ENCODE measurements around the gene ADAM22. TPM values are rescaled to one million over a fixed set of nuclear protein-coding genes. Genes with fewer than 3 reads are reported as not detected.
"Not testable (repeated sequence)": the region's sequence is repeated elsewhere in the genome, so short reads cannot be mapped to it uniquely, and the experiment has no call there.

Gene ADAM22
- total RNA-seq, 4 donors from 2014 or later, result 6.8 to 87.5 (median 13.3) TPM

DNA sequence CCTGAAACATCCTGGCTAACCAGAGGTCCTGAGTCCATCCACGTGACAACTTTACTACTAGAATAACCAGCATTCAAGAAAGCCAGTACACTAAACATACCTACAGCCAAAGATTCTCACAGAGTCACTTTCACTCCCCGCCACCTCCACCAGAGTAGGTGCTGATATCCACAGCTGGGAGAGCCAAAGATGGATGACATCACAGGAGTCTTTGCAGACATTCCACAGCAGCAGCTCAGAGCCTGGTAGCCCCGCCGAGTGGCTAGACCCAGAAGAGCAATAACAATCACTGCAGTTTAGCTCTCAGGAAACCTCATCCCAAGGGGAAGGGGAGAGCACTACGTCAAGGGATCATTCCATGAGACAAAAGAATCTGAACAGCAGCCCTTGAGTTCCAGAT, 13.5 kb upstream of the ADAM22 start:
- Histone ChIP-seq H3K36me3 (no peaks in the 10 kb centered on the region), H3K27ac (no peak overlapping the region), H3K27me3 (no peaks in the 10 kb centered on the region), H3K9me3 (no peaks in the 10 kb centered on the region), H3K4me1 (no peaks in the 10 kb centered on the region), H3K4me3 (no peak overlapping the region)
- TF ChIP-seq POLR2A (IDR thresholded peaks at IDR 0.05), result no peak
- DNase-seq, result no peak
- intact Hi-C loops (cut with DNase I; ENCODE audit: low total_unique reads), result no loop called here

DNA sequence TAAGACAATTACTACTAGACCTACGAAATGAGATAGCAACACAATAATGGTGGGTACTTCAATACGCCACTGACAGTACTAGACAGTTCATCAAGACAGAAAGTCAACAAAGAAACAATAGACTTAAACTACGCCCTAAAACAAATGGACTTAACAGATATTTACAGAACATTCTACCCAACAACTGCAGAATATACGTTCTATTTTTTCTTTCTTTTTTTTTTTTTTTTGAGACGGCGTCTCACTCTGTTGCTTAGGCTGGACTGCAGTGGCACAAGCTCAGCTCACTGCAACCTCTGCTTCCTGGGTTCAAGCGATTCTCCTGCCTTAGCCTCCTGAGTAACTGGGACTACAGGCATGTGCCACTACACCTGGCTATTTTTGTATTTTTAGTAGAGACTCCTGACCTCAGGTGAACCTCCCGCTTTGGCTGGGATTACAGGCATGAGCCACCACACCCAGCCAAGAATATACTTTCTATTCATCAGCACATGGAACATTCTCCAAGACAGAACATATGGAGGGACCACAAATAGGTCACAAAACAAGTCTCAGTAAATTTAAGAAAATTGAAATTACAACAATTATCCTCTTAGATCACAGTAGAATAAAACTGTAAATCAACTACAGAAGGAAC, 11.2 kb upstream of the ADAM22 start:
- H3K36me3 ChIP-seq; H3K9me3 ChIP-seq; H3K27me3 ChIP-seq; intact Hi-C loops (cut with DNase I; ENCODE audit: low total_unique reads); H3K4me1 ChIP-seq; H3K4me3 ChIP-seq; H3K27ac ChIP-seq; DNase-seq: not testable (repeated sequence)

DNA sequence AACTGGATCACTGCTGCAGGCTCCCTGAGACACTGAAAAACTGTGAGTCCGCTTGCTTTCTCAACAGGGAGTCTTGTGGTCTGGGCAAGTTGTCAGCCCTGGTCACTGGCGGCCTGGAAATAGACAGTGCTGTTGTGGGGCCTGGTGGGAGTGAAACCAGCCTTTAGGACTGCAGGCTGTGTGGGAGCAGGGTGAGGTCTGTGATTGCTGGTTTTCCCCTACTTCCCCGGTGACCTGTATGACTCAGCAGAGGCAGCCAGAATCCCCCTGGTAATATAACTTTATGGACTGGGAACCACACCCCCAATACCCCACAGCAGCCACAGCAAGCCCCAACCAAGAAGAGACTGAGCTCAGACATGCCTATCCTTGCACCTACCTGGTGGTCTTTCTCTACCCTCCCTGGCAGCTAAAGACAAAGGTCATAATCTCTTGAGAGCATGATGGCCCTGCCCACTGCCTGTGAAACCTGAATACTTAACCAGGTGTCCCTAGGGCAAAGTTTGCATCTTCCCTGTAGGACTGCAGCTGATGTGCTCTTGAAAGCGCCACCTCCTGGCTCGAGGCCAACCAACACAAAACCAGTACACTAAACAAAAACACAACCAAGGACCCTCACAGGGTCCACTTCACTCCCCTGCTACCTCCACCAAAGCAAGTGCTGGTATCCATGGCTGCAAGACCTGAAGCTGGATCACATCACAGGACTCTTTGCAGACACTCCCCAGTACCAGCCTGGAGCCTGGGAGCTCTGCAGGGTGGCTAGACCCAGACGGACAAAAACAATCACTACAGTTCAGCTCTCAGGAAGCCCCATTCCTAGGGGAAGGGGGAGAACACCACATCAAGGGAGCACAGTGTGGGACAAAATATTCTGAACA, 7.2 kb upstream of the ADAM22 start:
- Histone ChIP-seq H3K9me3 (no peaks in the 10 kb centered on the region), H3K4me1 (no peaks in the 10 kb centered on the region), H3K4me3 (no peak overlapping the region), H3K36me3 (no peaks in the 10 kb centered on the region), H3K27me3 (no peaks in the 10 kb centered on the region), H3K27ac (no peak overlapping the region)
- intact Hi-C loops (cut with DNase I; ENCODE audit: low total_unique reads), result no loop called here
- TF ChIP-seq, protein P1, sequence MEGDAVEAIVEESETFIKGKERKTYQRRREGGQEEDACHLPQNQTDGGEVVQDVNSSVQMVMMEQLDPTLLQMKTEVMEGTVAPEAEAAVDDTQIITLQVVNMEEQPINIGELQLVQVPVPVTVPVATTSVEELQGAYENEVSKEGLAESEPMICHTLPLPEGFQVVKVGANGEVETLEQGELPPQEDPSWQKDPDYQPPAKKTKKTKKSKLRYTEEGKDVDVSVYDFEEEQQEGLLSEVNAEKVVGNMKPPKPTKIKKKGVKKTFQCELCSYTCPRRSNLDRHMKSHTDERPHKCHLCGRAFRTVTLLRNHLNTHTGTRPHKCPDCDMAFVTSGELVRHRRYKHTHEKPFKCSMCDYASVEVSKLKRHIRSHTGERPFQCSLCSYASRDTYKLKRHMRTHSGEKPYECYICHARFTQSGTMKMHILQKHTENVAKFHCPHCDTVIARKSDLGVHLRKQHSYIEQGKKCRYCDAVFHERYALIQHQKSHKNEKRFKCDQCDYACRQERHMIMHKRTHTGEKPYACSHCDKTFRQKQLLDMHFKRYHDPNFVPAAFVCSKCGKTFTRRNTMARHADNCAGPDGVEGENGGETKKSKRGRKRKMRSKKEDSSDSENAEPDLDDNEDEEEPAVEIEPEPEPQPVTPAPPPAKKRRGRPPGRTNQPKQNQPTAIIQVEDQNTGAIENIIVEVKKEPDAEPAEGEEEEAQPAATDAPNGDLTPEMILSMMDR (IDR thresholded peaks at IDR 0.05), result no peak
- TF ChIP-seq POLR2A (IDR thresholded peaks at IDR 0.05), result no peak
- DNase-seq, result no peak

DNA sequence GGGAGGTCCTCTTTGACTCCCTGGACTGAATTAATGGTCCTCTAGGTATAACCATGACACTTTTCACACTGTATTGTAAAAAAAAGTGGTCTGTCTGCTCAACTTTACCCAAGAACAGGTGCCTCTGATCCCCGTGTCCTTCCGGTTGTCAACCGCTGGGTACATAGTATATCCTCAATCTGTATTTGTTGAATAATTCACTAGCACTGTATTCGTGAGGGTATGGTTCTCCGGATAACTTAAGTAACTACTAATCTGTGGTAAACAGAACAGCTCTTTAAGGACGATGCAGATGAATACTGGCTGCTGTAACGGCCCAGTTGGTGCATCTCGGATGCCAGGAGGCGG, 472 bp upstream of the ADAM22 start:
- TF ChIP-seq, protein P1 (IDR thresholded peaks at IDR 0.05), result no peak
- TF ChIP-seq POLR2A (IDR thresholded peaks at IDR 0.05), result no peak
- H3K4me3 ChIP-seq, result peak overlapping the region; percentile 52 to 67
- peaks cover 0 to 7% of the 10 kb centered on the region in 2 donors for H3K4me1 ChIP-seq
- H3K36me3 ChIP-seq, result no peaks in the 10 kb centered on the region
- no peaks in the 10 kb centered on the region for H3K9me3 ChIP-seq
- H3K27me3 ChIP-seq, result no peaks in the 10 kb centered on the region
- peak overlapping the region in 1 of 2 donors; percentile 64 for H3K27ac ChIP-seq
- no peak for DNase-seq
- intact Hi-C loops (cut with DNase I; ENCODE audit: low total_unique reads), result no loop called here

DNA sequence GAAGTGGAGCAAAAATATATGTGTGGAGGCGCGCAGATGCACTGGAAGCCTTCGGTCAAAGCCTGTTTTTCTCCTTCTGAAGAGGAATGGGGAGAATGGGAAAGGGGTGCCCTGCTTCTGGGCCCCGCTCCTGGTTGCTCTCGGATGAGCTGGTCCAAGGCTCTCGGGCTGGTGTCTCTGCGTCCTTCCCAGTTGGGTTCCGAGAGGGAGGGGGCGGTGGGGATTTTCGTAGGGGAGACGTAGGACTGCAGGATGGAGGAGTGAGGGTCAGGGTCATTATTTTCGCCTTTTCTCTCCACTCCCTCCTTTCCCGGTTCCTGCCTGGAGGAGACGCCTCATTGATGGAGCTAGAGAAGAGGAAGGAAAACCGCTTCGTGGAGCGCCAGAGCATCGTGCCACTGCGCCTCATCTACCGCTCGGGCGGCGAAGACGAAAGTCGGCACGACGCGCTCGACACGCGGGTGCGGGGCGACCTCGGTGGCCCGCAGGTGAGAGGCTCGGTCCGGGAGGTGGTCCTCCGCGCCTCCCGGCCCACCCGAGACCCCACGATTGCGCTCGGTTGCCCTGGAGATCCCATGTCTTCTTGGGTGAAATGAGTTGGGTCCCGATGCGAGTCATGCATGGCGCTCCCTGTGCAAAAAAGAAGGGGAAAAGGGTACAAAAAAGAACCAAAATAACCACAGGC, 790 bp downstream of the ADAM22 start:
- TF ChIP-seq, protein P1 (IDR thresholded peaks at IDR 0.05), result no peak
- TF ChIP-seq POLR2A (IDR thresholded peaks at IDR 0.05), result no peak
- Histone ChIP-seq H3K36me3 (no peaks in the 10 kb centered on the region), H3K27me3 (no peaks in the 10 kb centered on the region), H3K9me3 (no peaks in the 10 kb centered on the region), H3K4me1 (peaks cover 0 to 7% of the 10 kb centered on the region in 2 donors), H3K27ac (peak overlapping the region; percentile 64 to 67), H3K4me3 (peak overlapping the region; percentile 52 to 67)
- peak in 1 of 2 donors; percentile 23 for DNase-seq
- intact Hi-C loops (cut with DNase I; ENCODE audit: low total_unique reads), result no loop called here

DNA sequence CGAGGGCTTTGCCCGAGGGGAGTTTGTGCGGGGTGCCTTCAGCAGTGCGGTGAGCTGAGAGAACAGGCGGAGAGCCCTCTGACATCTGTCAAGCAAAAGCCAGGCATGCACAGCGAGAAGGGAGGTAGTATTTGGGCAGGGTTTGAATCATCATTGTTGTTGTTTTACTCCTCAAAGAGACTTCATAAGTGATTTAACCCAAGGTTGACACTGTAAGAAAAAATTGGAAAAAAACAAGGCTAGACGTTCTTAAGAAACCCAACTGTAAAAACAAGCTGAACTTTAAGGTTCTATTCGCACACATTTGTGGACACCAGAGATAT, 1.3 kb downstream of the ADAM22 start:
- no peak for TF ChIP-seq POLR2A (IDR thresholded peaks at IDR 0.05)
- TF ChIP-seq, protein P1 (IDR thresholded peaks at IDR 0.05), result no peak
- H3K27ac ChIP-seq, result no peak overlapping the region
- peak overlapping the region; percentile 52 to 67 for H3K4me3 ChIP-seq
- no peak for DNase-seq
- H3K36me3 ChIP-seq, result no peaks in the 10 kb centered on the region
- H3K27me3 ChIP-seq, result no peaks in the 10 kb centered on the region
- peaks cover 0 to 7% of the 10 kb centered on the region in 2 donors for H3K4me1 ChIP-seq
- no peaks in the 10 kb centered on the region for H3K9me3 ChIP-seq
- intact Hi-C loops (cut with DNase I; ENCODE audit: low total_unique reads), result no loop called here
